HG03378 (cell line): Measurements from ENCODE around the gene RICTOR.
"Not testable (repeated sequence)": the region's sequence is repeated elsewhere in the genome, so short reads cannot be mapped to it uniquely, and the experiment has no call there.

Source experiments
- ATAC-seq: cut with Tn5 transposase; IDR thresholded peaks from one replicate; pipeline ENCODE4 v1.9.1; 2021; ENCODE audit warnings: mild to moderate bottlenecking, moderate library complexity; ENCODE audit not compliant: unreplicated experiment

Gene RICTOR

DNA sequence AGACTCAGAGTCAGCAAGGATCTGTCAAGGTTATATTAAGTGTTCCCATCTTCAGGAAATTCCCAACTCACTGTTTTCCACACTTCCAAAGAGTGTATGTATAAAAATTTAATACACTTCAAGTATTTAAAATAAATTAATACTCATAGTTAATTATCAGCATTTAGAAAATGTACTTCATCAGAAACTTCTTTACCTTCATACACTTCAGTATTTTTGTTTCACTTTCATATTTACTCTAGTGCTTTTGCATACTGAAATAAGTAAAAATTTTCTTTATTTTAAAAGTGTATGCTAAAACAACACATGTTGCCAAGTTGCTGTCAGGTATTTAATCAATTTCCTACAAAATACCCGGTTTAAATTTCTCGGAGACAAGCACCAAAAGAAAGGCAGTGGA is 16.5 kb downstream of the RICTOR start:
- peak; percentile 39 for ATAC-seq

- no peak for ATAC-seq
Measured at GRCh38 chr5:39055768-39056398, 18.3 kb downstream of the RICTOR start.

- no peak for ATAC-seq
Measured at GRCh38 chr5:39055027-39055767, 19.0 kb downstream of the RICTOR start.

- no peak for ATAC-seq
Measured at GRCh38 chr5:39053189-39053588, 21.0 kb downstream of the RICTOR start.

DNA sequence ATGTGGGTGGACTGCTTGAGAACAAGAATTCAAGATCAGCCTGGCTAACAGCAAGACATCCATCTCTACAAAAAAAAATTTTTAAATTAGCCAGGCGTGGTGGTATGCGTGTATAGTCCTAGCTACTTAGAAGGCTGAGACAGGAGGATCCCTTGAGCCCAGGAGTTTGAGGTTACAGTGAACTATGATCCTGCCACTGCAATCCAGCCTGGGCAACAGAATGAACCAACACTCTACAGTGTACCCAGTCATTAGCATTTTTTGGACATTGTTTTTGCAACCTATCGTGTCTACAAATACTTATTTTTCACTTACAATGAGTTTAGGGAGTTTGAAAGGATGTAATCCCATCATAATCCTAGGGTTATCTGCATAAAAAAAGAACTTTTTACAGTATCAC is 22.1 kb downstream of the RICTOR start:
- ATAC-seq: no peak

DNA sequence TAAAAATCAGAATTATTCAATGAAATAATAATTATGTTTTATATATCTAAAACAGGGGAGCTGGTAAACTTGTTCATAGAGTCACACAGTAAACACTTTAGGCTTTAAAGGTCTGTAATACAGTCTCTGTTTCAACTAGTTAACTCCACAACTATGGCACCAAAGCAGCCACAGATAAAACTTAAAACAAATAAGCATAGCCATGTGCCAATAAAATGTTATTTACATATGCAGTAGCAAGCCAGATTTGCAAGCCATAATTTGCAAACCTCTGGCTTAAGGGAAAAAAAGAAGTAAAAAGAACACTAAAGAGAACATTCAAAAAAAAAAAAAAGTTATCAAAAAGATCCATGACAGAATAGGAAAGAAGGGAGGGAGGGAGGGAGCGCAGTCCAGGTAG is 24.9 kb downstream of the RICTOR start:
- no peak for ATAC-seq

GRCh38 chr5:39040875-39041274 is 33.3 kb downstream of the RICTOR start:
- no peak for ATAC-seq

GRCh38 chr5:39034493-39034892 is 39.7 kb downstream of the RICTOR start:
- not testable (repeated sequence) for ATAC-seq

DNA sequence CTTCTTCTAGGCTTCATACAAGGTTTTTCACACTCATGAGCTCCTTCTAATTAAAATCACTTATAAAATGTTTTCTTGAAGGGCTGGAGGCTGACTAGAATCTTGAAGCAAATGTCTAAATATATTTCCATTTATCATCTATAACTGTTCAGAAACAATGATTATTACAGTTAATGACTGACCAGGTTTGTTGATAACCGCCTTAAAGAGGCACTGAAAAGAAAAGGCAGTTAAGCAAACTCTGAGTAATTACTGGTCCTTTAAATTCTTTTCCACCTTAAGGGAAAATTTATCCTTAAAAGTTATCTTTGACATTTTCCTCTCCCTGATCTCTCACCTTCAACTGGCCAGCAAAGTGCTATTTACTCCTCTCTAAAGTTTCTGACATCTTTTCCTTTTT is 43.2 kb downstream of the RICTOR start:
- no peak for ATAC-seq

DNA sequence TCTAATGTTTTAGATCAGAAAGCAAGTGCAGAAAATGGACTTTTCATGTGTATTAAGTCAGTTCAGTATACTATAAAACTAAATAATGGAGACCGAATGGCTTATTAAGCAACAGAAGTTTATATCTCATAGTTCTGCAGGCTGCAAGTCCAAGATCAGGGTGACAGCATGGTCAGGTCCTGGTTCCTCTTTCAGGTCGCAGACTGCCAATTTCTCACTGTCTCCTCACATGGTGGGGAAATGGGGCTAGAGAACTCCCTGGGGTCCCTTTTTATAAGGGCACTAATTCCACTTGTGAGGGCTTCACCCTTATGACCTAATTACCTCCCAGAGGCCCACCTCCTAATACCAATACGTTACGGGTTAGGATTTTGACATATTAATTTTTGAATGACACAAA is 48.7 kb downstream of the RICTOR start:
- no peak for ATAC-seq

DNA sequence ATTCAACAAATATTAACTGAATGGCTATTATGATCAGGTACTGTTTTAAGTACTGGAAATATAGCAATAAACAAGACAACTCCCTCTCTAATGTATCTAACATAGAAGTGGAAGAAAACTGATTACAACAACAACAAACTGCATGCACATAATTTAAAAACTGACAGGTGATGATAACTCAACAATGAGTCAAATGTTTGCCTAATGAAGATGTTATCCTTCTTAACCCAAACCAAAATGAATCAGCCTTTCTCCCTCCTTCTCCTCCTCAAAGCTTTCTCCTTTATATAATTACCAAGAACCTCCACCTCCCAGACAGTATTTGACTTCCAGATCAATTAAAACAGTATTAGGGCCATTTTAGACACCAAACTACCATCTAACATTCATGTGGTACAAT is 49.3 kb downstream of the RICTOR start:
- ATAC-seq: no peak

GRCh38 chr5:39024005-39024404 is 50.2 kb downstream of the RICTOR start:
- no peak for ATAC-seq

GRCh38 chr5:39023121-39023520 is 51.1 kb downstream of the RICTOR start:
- ATAC-seq: no peak

DNA sequence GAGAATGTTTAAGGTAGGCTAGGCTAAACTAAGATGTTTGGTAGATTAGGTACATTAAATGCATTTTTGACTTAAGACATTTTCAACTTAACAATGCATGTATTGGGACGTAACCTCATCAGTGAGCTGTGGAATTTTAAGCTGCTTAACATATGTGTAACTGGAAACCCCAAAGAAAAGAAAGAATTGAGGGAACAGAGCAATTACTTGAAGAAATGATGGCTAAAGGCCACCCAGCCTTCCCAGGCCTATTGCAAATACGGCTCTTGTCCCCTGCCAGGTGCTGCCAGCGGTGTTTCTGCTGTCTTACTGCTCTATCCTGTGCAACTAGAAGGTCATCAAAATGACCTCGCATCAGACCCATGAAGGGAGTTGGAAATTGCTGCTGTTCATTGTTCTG is 52.0 kb downstream of the RICTOR start:
- ATAC-seq: no peak

DNA sequence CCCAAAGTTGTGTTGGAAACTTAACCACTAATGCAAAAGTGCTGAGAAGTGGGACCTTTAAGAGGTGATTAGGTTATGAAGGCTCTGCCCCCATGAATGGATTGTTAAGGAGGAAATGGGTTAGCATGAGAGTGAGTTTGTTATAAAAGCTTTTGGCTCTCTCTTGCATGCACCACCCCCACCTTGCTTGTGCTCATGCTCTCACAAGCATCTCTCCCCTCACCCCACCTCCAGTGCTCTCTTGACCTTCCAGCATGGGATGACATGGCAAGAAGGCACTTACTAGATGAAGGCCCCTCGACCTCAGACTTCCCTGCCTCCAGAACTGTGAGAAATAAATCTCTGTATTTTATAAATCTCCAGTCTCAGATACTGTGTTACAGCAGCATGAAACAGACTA is 52.8 kb downstream of the RICTOR start:
- ATAC-seq: no peak

DNA sequence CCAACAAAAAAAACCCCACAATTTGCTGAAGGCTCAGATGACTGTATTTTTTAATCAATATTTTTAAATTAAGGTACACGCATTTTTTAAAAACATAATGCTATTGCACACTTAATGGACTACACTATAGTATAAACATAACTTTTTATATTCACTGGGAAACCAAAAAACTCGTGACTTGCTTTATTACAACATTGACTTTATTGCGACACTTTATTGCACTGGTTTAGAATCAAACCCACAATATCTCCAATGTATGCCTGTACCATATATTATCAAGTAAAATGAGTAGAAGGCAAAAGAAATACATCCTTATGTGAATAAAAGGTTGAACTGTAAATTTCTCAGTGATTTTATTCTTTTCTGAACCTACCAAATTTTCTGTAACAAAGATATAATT is 53.7 kb downstream of the RICTOR start:
- no peak for ATAC-seq

GRCh38 chr5:39019254-39019653 is 54.9 kb downstream of the RICTOR start:
- ATAC-seq: no peak

- ATAC-seq: no peak
Measured at GRCh38 chr5:39017504-39017903, 56.7 kb downstream of the RICTOR start.

GRCh38 chr5:39016587-39017275 is 57.5 kb downstream of the RICTOR start:
- no peak for ATAC-seq

GRCh38 chr5:39015743-39016586 is 58.2 kb downstream of the RICTOR start:
- ATAC-seq: no peak

DNA sequence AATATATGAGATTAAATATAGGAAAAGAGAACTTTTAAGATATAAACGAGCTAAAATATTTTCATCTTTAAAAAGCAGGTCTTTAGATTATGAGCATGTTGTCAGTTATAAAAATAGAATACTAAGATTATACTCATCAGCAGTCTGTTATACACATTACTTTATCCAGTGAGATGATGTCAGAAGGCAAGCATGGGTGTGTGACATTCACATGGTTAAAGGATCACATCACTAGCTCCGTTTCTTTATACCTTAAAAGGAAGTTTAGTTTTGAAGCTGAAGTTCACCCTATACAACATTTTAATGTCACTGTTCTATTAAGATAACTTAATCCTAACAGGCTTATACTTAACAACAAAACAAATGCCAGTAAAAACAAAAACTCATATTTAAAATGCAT is 59.6 kb downstream of the RICTOR start:
- ATAC-seq: no peak
